Thoracic aorta (tissue), 2 donors: ENCODE data around the gene KCND3. TPM values are rescaled to one million over a fixed set of nuclear protein-coding genes. Genes with fewer than 3 reads are reported as not detected.

Experiments used
- ATAC-seq: fragments of 150-250 bp; one replicate; pipeline ENCODE4 v1.8.0; 2017; ENCODE audit warnings: low read depth; ENCODE audit not compliant: insufficient number of reproducible peaks, low FRiP score
- DNase-seq: peaks from one replicate; pipeline ENCODE4 v3.0.0-alpha.2; 2020; ENCODE audit warnings: low spot score
- H3K27ac ChIP-seq, 2 donors: fragments of 200-600 bp; sonication (generic); 1 replicate in 1 of 2; 2 replicates in 1 of 2; pipeline ENCODE4 v1.5.1; 2016; ENCODE audit warnings: mild to moderate bottlenecking in 2 of 2, moderate library complexity in 2 of 2
- H3K27me3 ChIP-seq: fragments of 200-600 bp; sonication (generic); replicated peaks from 2 replicates; pipeline ENCODE4 v1.6.0; 2016; ENCODE audit warnings: mild to moderate bottlenecking; ENCODE audit not compliant: insufficient read depth
- H3K36me3 ChIP-seq: fragments of 200-600 bp; sonication (generic); one replicate; pipeline ENCODE4 v1.5.1; 2016
- H3K4me1 ChIP-seq, 2 donors: fragments of 200-600 bp; sonication (generic); 1 replicate in 1 of 2; 2 replicates in 1 of 2; pipeline versions ENCODE4 v1.5.1 to v1.6.0; 2016; ENCODE audit warnings: low read depth in 2 of 2, mild to moderate bottlenecking in 1 of 2; ENCODE audit not compliant: control insufficient read depth in 1 of 2
- H3K4me3 ChIP-seq: fragments of 200-600 bp; sonication (generic); 2 replicates; pipeline ENCODE4 v1.5.1; 2016; ENCODE audit warnings: mild to moderate bottlenecking
- H3K9me3 ChIP-seq: fragments of 200-600 bp; sonication (generic); 2 replicates; pipeline ENCODE4 v1.5.1; 2016
- CTCF ChIP-seq: fragments of 200-600 bp; sonication (generic); IDR thresholded peaks from one replicate; pipeline ENCODE4 v1.5.1; 2019; ENCODE audit warnings: antibody characterized with exemption
- total RNA-seq, 2 donors: library from RNA; depleted of rRNA; stranded (reverse); fragments of >200 nt; gene quantifications; one replicate each; pipeline versions ENCODE4 v1.1.0 to v1.2.3, GENCODE V29; 2016

KCND3 gene
- total RNA-seq, 2 donors from 2014 or later = 12.3 to 16.6 TPM

DNA sequence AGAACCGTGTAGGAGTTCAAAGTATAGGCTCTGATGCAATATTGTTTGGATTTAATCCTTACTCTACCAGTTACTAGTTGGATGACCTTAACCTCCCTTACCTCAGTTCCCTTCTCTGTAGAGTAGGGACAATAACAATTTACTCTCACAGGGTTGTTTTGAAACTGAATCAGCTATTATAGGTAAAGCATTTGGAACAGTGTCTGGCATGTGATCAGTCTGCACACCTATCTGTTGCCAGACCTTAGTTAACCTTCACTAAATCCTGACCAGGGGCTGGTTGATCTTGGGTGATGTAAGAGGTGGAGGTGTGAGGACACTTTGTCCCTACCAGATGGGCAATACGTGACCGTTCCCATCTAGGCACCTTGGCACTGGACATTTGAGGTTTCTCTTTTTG lies 126.9 kb downstream of the KCND3 start:
- H3K9me3 ChIP-seq = no peaks in the 10 kb centered on the region
- no peaks in the 10 kb centered on the region for H3K27me3 ChIP-seq
- no peak for DNase-seq
- H3K27ac ChIP-seq = no peak overlapping the region
- no peak for TF ChIP-seq CTCF
- ATAC-seq = no peak
- no peaks in the 10 kb centered on the region for H3K4me1 ChIP-seq
- H3K4me3 ChIP-seq = no peak overlapping the region
- H3K36me3 ChIP-seq = no peaks in the 10 kb centered on the region

GRCh38 chr1:111861523-111861922 lies 127.9 kb downstream of the KCND3 start:
- TF ChIP-seq CTCF = no peak
- H3K27ac ChIP-seq = no peak overlapping the region
- H3K4me3 ChIP-seq = no peak overlapping the region
- DNase-seq (no peak), ATAC-seq (no peak)
- no peaks in the 10 kb centered on the region for H3K27me3 ChIP-seq
- no peaks in the 10 kb centered on the region for H3K36me3 ChIP-seq
- no peaks in the 10 kb centered on the region for H3K4me1 ChIP-seq
- no peaks in the 10 kb centered on the region for H3K9me3 ChIP-seq

GRCh38 chr1:111857194-111857651 lies 132.2 kb downstream of the KCND3 start:
- no peak overlapping the region for H3K27ac ChIP-seq
- H3K4me1 ChIP-seq = no peaks in the 10 kb centered on the region
- no peaks in the 10 kb centered on the region for H3K9me3 ChIP-seq
- DNase-seq (no peak), ATAC-seq (no peak)
- no peaks in the 10 kb centered on the region for H3K36me3 ChIP-seq
- H3K4me3 ChIP-seq = no peak overlapping the region
- TF ChIP-seq CTCF = no peak
- no peaks in the 10 kb centered on the region for H3K27me3 ChIP-seq

GRCh38 chr1:111856411-111857185 lies 132.9 kb downstream of the KCND3 start:
- Histone ChIP-seq H3K4me1 (no peaks in the 10 kb centered on the region), H3K9me3 (no peaks in the 10 kb centered on the region), H3K4me3 (no peak overlapping the region), H3K36me3 (no peaks in the 10 kb centered on the region), H3K27ac (no peak overlapping the region), H3K27me3 (no peaks in the 10 kb centered on the region)
- no peak for ATAC-seq
- no peak for TF ChIP-seq CTCF
- DNase-seq = no peak

DNA sequence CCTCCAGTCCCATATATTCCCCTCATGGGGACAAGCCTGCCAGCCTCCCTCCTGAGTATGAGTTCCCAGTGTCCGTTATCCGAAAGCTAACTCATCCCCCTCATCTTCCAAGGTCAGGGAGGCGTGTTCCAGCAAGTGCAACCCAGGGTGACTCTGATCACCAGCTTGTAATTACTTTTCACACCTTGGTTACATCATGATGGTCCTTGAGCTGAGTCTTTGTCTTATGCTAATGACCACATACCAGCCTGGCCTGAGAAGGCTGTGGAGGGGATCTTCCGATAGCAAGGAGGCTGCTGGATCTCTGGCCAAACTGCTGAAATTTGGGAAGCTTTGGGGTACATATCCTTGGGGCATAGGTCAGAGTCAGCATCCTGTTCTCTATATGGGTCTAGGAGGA lies 134.2 kb downstream of the KCND3 start:
- no peaks in the 10 kb centered on the region for H3K27me3 ChIP-seq
- ATAC-seq (no peak), DNase-seq (no peak)
- H3K27ac ChIP-seq = no peak overlapping the region
- no peaks in the 10 kb centered on the region for H3K4me1 ChIP-seq
- no peaks in the 10 kb centered on the region for H3K36me3 ChIP-seq
- no peaks in the 10 kb centered on the region for H3K9me3 ChIP-seq
- no peak for TF ChIP-seq CTCF
- no peak overlapping the region for H3K4me3 ChIP-seq
